Osteocyte (in vitro differentiated cells): ENCODE data around the gene OR5H14. TPM values are rescaled to one million over a fixed set of nuclear protein-coding genes. Genes with fewer than 3 reads are reported as not detected.
"Not testable (repeated sequence)": the region's sequence is repeated elsewhere in the genome, so short reads cannot be mapped to it uniquely, and the experiment has no call there.

Source experiments
- DNase-seq: peaks from one replicate; pipeline ENCODE4 v3.0.0; 2021; ENCODE audit warnings: mixed read lengths; ENCODE audit not compliant: unreplicated experiment; ENCODE audit errors: extremely low spot score
- H3K27ac Mint-ChIP-seq: one replicate; pipeline ENCODE4 v1.8.0; 2021; ENCODE audit warnings: mild to moderate bottlenecking, mixed read lengths; ENCODE audit not compliant: unreplicated experiment
- H3K27me3 Mint-ChIP-seq: one replicate; pipeline ENCODE4 v1.8.0; 2021; ENCODE audit warnings: mixed read lengths; ENCODE audit not compliant: unreplicated experiment
- H3K36me3 Mint-ChIP-seq: one replicate; pipeline ENCODE4 v1.8.0; 2021; ENCODE audit warnings: mixed read lengths; ENCODE audit not compliant: unreplicated experiment
- H3K4me1 Mint-ChIP-seq: one replicate; pipeline ENCODE4 v1.8.0; 2021; ENCODE audit warnings: mixed read lengths; ENCODE audit not compliant: unreplicated experiment
- H3K4me3 Mint-ChIP-seq: one replicate; pipeline ENCODE4 v1.8.0; 2021; ENCODE audit warnings: mild to moderate bottlenecking, moderate library complexity, mixed read lengths; ENCODE audit not compliant: unreplicated experiment
- H3K9me3 Mint-ChIP-seq: one replicate; pipeline ENCODE4 v1.8.0; 2021; ENCODE audit warnings: mixed read lengths; ENCODE audit not compliant: unreplicated experiment
- total RNA-seq: library from RNA; stranded (reverse); gene quantifications from 2 replicates; pipeline ENCODE4 v1.2.1, GENCODE V29; 2021
- TF ChIP-seq, protein P1 (sequence below): fragments of 200-600 bp; sonication (generic); IDR thresholded peaks from 2 replicates; pipeline ENCODE4 v1.5.0; 2021; ENCODE audit warnings: antibody characterized with exemption, mild to moderate bottlenecking, moderate library complexity

Gene OR5H14
- total RNA-seq, 1 donor from 2014 or later: not detected

DNA sequence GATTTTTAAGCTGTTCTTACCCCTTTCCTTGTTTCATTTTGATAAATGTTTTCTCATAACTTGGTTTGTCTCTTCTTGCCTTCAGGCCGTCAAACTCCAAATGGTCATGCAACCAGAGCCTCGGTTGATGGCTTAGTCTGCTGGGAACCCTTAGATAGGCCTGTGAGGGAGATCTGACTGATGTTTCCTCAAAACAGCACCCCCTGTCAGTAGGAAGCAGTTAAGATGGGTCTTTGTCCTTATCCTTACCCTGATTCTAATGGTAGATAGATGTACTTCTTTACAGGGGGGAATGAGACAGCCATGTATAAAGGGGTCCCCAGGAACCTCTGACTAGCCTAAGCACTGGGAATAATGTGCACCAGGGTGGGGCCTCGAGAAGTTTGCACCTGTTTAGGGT lies 33.0 kb upstream of the OR5H14 start:
- H3K36me3 Mint-ChIP-seq: no peaks in the 10 kb centered on the region
- no peak overlapping the region for H3K27ac Mint-ChIP-seq
- no peak for DNase-seq
- no peaks in the 10 kb centered on the region for H3K4me1 Mint-ChIP-seq
- no peaks in the 10 kb centered on the region for H3K27me3 Mint-ChIP-seq
- peaks cover 4% of the 10 kb centered on the region for H3K9me3 Mint-ChIP-seq
- TF ChIP-seq, protein P1, sequence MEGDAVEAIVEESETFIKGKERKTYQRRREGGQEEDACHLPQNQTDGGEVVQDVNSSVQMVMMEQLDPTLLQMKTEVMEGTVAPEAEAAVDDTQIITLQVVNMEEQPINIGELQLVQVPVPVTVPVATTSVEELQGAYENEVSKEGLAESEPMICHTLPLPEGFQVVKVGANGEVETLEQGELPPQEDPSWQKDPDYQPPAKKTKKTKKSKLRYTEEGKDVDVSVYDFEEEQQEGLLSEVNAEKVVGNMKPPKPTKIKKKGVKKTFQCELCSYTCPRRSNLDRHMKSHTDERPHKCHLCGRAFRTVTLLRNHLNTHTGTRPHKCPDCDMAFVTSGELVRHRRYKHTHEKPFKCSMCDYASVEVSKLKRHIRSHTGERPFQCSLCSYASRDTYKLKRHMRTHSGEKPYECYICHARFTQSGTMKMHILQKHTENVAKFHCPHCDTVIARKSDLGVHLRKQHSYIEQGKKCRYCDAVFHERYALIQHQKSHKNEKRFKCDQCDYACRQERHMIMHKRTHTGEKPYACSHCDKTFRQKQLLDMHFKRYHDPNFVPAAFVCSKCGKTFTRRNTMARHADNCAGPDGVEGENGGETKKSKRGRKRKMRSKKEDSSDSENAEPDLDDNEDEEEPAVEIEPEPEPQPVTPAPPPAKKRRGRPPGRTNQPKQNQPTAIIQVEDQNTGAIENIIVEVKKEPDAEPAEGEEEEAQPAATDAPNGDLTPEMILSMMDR: no peak
- no peak overlapping the region for H3K4me3 Mint-ChIP-seq

DNA sequence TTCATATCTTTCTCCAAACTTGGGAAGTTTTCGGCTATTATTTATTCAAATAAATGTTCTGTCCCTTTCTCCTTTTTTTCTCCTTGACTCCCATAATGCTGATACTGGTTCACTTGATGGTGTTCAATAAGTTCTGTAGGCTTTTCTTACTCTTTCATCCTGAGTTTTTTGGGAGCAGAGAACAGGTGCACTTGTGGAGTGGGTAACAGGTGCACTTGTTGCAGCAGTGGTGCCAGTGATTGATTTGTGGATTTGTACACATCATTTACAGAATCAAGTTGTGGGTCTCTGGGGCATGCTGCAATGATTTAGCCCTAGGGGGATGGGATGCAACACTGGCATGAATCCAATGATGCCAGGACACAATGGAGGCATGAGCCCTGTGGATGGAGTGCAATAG lies 31.6 kb upstream of the OR5H14 start:
- TF ChIP-seq, protein P1: no peak
- H3K4me3 Mint-ChIP-seq: no peak overlapping the region
- H3K27me3 Mint-ChIP-seq: no peaks in the 10 kb centered on the region
- H3K4me1 Mint-ChIP-seq: no peaks in the 10 kb centered on the region
- peaks cover 4% of the 10 kb centered on the region for H3K9me3 Mint-ChIP-seq
- H3K27ac Mint-ChIP-seq: no peak overlapping the region
- no peak for DNase-seq
- H3K36me3 Mint-ChIP-seq: no peaks in the 10 kb centered on the region

DNA sequence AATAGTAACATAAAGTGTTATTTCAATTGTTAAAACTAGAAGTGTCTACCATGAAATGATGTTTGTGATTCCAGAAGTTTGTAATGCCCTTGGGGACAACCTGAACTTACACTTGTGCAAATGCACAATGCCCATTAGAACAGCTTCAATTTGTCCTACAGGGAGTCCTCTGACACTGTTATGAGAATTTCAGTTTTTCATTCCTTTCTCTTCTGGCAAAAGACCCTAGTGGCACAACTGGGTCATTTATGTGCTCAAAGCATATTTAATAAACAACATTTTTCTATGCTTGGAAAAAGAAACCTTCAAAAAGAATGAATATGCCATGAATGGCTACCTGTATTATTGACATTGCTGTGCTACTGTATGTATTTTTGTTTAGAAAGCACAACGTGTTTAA lies 16.9 kb upstream of the OR5H14 start, which contains the start of gene OR5H1:
OR5H1 (plus strand) TSS at position 301 of the 400 bp plus-strand sequence. CDS start 1,977 bp downstream, outside the sequence.
- H3K4me1 Mint-ChIP-seq: no peaks in the 10 kb centered on the region
- TF ChIP-seq, protein P1: no peak

DNA sequence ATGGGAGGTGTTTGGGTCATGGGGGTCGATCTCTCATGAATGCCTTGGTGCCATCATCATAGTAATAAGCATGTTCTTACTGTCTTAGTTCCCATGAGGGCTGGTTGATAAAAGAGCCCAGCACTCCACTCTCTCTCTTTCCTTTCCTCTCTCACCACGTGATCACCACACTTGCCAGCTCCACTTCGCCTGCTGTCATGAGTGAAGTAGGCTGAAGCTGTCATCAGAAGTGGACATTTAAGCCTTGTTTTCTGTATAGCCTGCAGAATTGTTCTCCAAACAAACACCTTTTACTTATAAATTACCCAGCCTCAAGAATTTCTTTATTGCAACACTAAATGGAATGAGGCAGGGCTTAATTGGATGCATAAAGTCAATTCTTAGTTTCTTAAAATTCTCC lies 10.6 kb upstream of the OR5H14 start:
- Mint-ChIP-seq H3K36me3 (no peaks in the 10 kb centered on the region), H3K9me3 (no peaks in the 10 kb centered on the region), H3K27ac (no peak overlapping the region), H3K27me3 (peaks cover 8% of the 10 kb centered on the region), H3K4me3 (no peak overlapping the region), H3K4me1 (no peaks in the 10 kb centered on the region)
- TF ChIP-seq, protein P1: no peak
- no peak for DNase-seq

More for the DNA sequence above, 16.9 kb upstream of the OR5H14 start, which contains the start of gene OR5H1:
- no peak within 1 kb of the TSS for H3K4me3 Mint-ChIP-seq
- DNase-seq: no peak
- no peaks in the 10 kb centered on the region for H3K36me3 Mint-ChIP-seq
- no peak within 1 kb of the TSS for H3K27ac Mint-ChIP-seq
- H3K27me3 Mint-ChIP-seq: peaks cover 3% of the 10 kb centered on the region
- H3K9me3 Mint-ChIP-seq: no peaks in the 10 kb centered on the region

DNA sequence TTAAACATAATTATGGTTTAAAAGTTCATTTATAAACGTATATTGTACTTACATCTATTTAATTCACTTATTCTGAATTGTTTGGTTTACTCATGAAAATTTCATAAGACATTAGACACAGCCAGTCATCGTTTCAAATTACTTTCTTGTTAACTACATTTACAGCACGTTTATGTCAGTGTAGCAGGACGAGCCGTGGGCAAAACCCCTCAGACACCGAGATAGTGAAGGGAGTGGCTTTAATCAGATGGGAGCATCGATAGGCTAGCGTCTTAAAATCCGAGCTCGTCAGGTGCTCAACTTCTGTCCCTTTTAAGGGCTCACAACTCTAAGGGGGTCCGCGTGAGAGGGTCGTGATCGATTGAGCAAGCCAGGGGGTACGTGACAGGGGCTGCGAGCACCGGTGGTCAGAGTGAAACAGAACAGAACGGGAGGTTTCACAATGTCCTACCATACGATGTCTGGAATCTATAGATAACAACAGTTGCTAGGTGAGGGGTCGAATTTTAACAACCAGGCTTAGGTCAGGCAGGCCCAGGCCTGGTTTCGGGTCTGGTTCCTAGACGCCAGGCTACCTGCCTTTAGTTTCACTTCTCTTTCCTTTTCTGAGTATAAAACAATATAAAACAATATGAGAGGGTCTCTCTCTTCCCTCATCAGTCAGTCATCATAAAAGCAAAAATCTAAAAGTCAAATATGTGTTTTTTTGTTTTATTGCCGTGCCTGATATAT lies 9.3 kb upstream of the OR5H14 start:
- H3K36me3 Mint-ChIP-seq, H3K4me3 Mint-ChIP-seq, H3K27ac Mint-ChIP-seq, DNase-seq, H3K4me1 Mint-ChIP-seq, H3K9me3 Mint-ChIP-seq, H3K27me3 Mint-ChIP-seq: not testable (repeated sequence)
